ENCODE measurements around the gene GRPEL1. TPM values are rescaled to one million over a fixed set of nuclear protein-coding genes. Genes with fewer than 3 reads are reported as not detected.

GRPEL1 gene
- 11.0 TPM for total RNA-seq

GRCh38 chr4:7067452-7068278 is at the start of gene GRPEL1:
TSS of gene GRPEL1 (minus strand) at chr4:7068064. CDS start at chr4:7068032, 32 bp downstream.
- intact Hi-C loops (cut with DNase I): loop anchor here (2.0 to 5.0 kb wide), 2 partner anchors 25 to 95 kb away; partner anchors contain the start of gene TADA2B
- H3K4me3 ChIP-seq: peak within 1 kb of the TSS; percentile 85 to 97
- DNase-seq (ENCODE audit: extremely low spot score in 2 of 2): peak; percentile 99 to 100
- H3K27me3 ChIP-seq: no peaks in the 10 kb centered on the region
- H3K36me3 ChIP-seq: peaks cover 0 to 22% of the 10 kb centered on the region in 2 donors
- no peak for TF ChIP-seq CTCF (IDR thresholded peaks at IDR 0.05)
- peak; percentile 93 to 99 for TF ChIP-seq POLR2AphosphoS5 (IDR thresholded peaks at IDR 0.05; ENCODE audit: insufficient read depth in 1 of 2, low read depth in 1 of 2)
- peak; percentile 1 to 95 for TF ChIP-seq POLR2A (IDR thresholded peaks at IDR 0.05)
- H3K4me1 ChIP-seq: peaks cover 39% of the 10 kb centered on the region
- peak within 1 kb of the TSS; percentile 86 for H3K27ac ChIP-seq
- no peaks in the 10 kb centered on the region for H3K9me3 ChIP-seq

GRCh38 chr4:7116705-7117104 is 48.8 kb upstream of the GRPEL1 start:
- Histone ChIP-seq H3K9me3 (no peaks in the 10 kb centered on the region), H3K4me3 (no peak overlapping the region), H3K27me3 (no peaks in the 10 kb centered on the region), H3K27ac (no peak overlapping the region), H3K4me1 (no peaks in the 10 kb centered on the region), H3K36me3 (no peaks in the 10 kb centered on the region)
- intact Hi-C loops (cut with DNase I): no loop called here
- TF ChIP-seq POLR2A (IDR thresholded peaks at IDR 0.05): no peak
- no peak for TF ChIP-seq POLR2AphosphoS5 (IDR thresholded peaks at IDR 0.05; ENCODE audit: insufficient read depth in 1 of 2, low read depth in 1 of 2)
- no peak for TF ChIP-seq CTCF (IDR thresholded peaks at IDR 0.05)
- DNase-seq (ENCODE audit: extremely low spot score in 2 of 2): no peak

- intact Hi-C loops (cut with DNase I): no loop called here
- Histone ChIP-seq H3K4me1 (no peaks in the 10 kb centered on the region), H3K9me3 (no peaks in the 10 kb centered on the region), H3K36me3 (no peaks in the 10 kb centered on the region), H3K4me3 (no peak overlapping the region), H3K27ac (no peak overlapping the region), H3K27me3 (no peaks in the 10 kb centered on the region)
- TF ChIP-seq POLR2AphosphoS5 (IDR thresholded peaks at IDR 0.05; ENCODE audit: insufficient read depth in 1 of 2, low read depth in 1 of 2): no peak
- TF ChIP-seq POLR2A (IDR thresholded peaks at IDR 0.05): no peak
- TF ChIP-seq CTCF (IDR thresholded peaks at IDR 0.05): no peak
- DNase-seq (ENCODE audit: extremely low spot score in 2 of 2): no peak
These were observed 47.9 kb upstream of the GRPEL1 start for GRCh38 chr4:7115557-7116340.

GRCh38 chr4:7112656-7113055 is 44.8 kb upstream of the GRPEL1 start:
- intact Hi-C loops (cut with DNase I): no loop called here
- H3K27me3 ChIP-seq: no peaks in the 10 kb centered on the region
- H3K9me3 ChIP-seq: no peaks in the 10 kb centered on the region
- no peak for TF ChIP-seq POLR2A (IDR thresholded peaks at IDR 0.05)
- no peak for TF ChIP-seq POLR2AphosphoS5 (IDR thresholded peaks at IDR 0.05; ENCODE audit: insufficient read depth in 1 of 2, low read depth in 1 of 2)
- TF ChIP-seq CTCF (IDR thresholded peaks at IDR 0.05): no peak
- H3K36me3 ChIP-seq: no peaks in the 10 kb centered on the region
- no peak for DNase-seq (ENCODE audit: extremely low spot score in 2 of 2)
- H3K27ac ChIP-seq: no peak overlapping the region
- no peaks in the 10 kb centered on the region for H3K4me1 ChIP-seq
- no peak overlapping the region for H3K4me3 ChIP-seq

Measured in vagina (tissue), 2 donors.